Measurements from ENCODE around the gene HAT1.
"Not testable (repeated sequence)": the region's sequence is repeated elsewhere in the genome, so short reads cannot be mapped to it uniquely, and the experiment has no call there.

The HAT1 gene

GRCh38 chr2:171899623-171900282, 22.5 kb upstream of the HAT1 start:
- H3K27me3 Mint-ChIP-seq; H3K27ac Mint-ChIP-seq; H3K9me3 Mint-ChIP-seq; H3K36me3 Mint-ChIP-seq (ENCODE audit: low read depth); H3K4me3 Mint-ChIP-seq; H3K4me1 Mint-ChIP-seq (ENCODE audit: low read depth); DNase-seq: not testable (repeated sequence)

- no peak for DNase-seq
- Mint-ChIP-seq H3K4me1 (ENCODE audit: low read depth) (no peaks in the 10 kb centered on the region), H3K9me3 (no peaks in the 10 kb centered on the region), H3K27me3 (peaks cover 8% of the 10 kb centered on the region), H3K36me3 (ENCODE audit: low read depth) (no peaks in the 10 kb centered on the region), H3K27ac (no peak overlapping the region), H3K4me3 (no peak overlapping the region)
Observed at GRCh38 chr2:171902840-171903420, 19.3 kb upstream of the HAT1 start.

- H3K36me3 Mint-ChIP-seq (ENCODE audit: low read depth), result no peaks in the 10 kb centered on the region
- peaks cover 8% of the 10 kb centered on the region for H3K27me3 Mint-ChIP-seq
- H3K27ac Mint-ChIP-seq, result no peak overlapping the region
- H3K4me3 Mint-ChIP-seq, result no peak overlapping the region
- DNase-seq, result no peak
- no peaks in the 10 kb centered on the region for H3K9me3 Mint-ChIP-seq
- H3K4me1 Mint-ChIP-seq (ENCODE audit: low read depth), result peaks cover 5% of the 10 kb centered on the region
Observed at GRCh38 chr2:171908235-171908634, 14.0 kb upstream of the HAT1 start.

- Mint-ChIP-seq H3K9me3 (no peaks in the 10 kb centered on the region), H3K27ac (no peak overlapping the region), H3K4me3 (no peak overlapping the region), H3K27me3 (peaks cover 6% of the 10 kb centered on the region), H3K4me1 (ENCODE audit: low read depth) (peaks cover 5% of the 10 kb centered on the region), H3K36me3 (ENCODE audit: low read depth) (no peaks in the 10 kb centered on the region)
- DNase-seq, result no peak
Observed at GRCh38 chr2:171909266-171909665, 13.0 kb upstream of the HAT1 start.

- Mint-ChIP-seq H3K27ac (peak overlapping the region; percentile 66), H3K4me3 (no peak overlapping the region), H3K4me1 (ENCODE audit: low read depth) (peaks cover 5% of the 10 kb centered on the region), H3K36me3 (ENCODE audit: low read depth) (no peaks in the 10 kb centered on the region), H3K9me3 (no peaks in the 10 kb centered on the region), H3K27me3 (no peaks in the 10 kb centered on the region)
- no peak for DNase-seq
Observed at GRCh38 chr2:171910494-171910893, 11.8 kb upstream of the HAT1 start.

- no peak overlapping the region for H3K4me3 Mint-ChIP-seq
- H3K27ac Mint-ChIP-seq, result no peak overlapping the region
- no peaks in the 10 kb centered on the region for H3K36me3 Mint-ChIP-seq (ENCODE audit: low read depth)
- H3K27me3 Mint-ChIP-seq, result no peaks in the 10 kb centered on the region
- H3K9me3 Mint-ChIP-seq, result no peaks in the 10 kb centered on the region
- DNase-seq, result no peak
- peaks cover 5% of the 10 kb centered on the region for H3K4me1 Mint-ChIP-seq (ENCODE audit: low read depth)
Observed at GRCh38 chr2:171913517-171913916, 8.7 kb upstream of the HAT1 start.

GRCh38 chr2:171919453-171919852, 2.8 kb upstream of the HAT1 start:
- Mint-ChIP-seq H3K36me3 (ENCODE audit: low read depth) (peaks cover 22% of the 10 kb centered on the region), H3K4me3 (no peak overlapping the region), H3K27ac (no peak overlapping the region), H3K9me3 (no peaks in the 10 kb centered on the region), H3K27me3 (no peaks in the 10 kb centered on the region), H3K4me1 (ENCODE audit: low read depth) (peaks cover 20% of the 10 kb centered on the region)
- DNase-seq, result no peak

- H3K36me3 Mint-ChIP-seq (ENCODE audit: low read depth), result peaks cover 43% of the 10 kb centered on the region
- no peaks in the 10 kb centered on the region for H3K9me3 Mint-ChIP-seq
- peaks cover 35% of the 10 kb centered on the region for H3K4me1 Mint-ChIP-seq (ENCODE audit: low read depth)
- no peak for DNase-seq
- H3K4me3 Mint-ChIP-seq, result peak overlapping the region; percentile 95
- peak overlapping the region; percentile 99 for H3K27ac Mint-ChIP-seq
- H3K27me3 Mint-ChIP-seq, result no peaks in the 10 kb centered on the region
Observed at GRCh38 chr2:171921970-171922229, 361 bp upstream of the HAT1 start.

GRCh38 chr2:171923206-171923605, 945 bp downstream of the HAT1 start:
- peak overlapping the region; percentile 99 for H3K27ac Mint-ChIP-seq
- no peak for DNase-seq
- peaks cover 44% of the 10 kb centered on the region for H3K4me1 Mint-ChIP-seq (ENCODE audit: low read depth)
- no peaks in the 10 kb centered on the region for H3K9me3 Mint-ChIP-seq
- H3K27me3 Mint-ChIP-seq, result no peaks in the 10 kb centered on the region
- peaks cover 56% of the 10 kb centered on the region for H3K36me3 Mint-ChIP-seq (ENCODE audit: low read depth)
- peak overlapping the region; percentile 95 for H3K4me3 Mint-ChIP-seq

GRCh38 chr2:171924170-171924942, 2.1 kb downstream of the HAT1 start:
- Mint-ChIP-seq H3K36me3 (ENCODE audit: low read depth) (peaks cover 67% of the 10 kb centered on the region), H3K27ac (peak overlapping the region; percentile 58), H3K9me3 (no peaks in the 10 kb centered on the region), H3K4me1 (ENCODE audit: low read depth) (peaks cover 55% of the 10 kb centered on the region), H3K27me3 (no peaks in the 10 kb centered on the region), H3K4me3 (peak overlapping the region; percentile 95)
- no peak for DNase-seq

GRCh38 chr2:171930385-171930784, 8.1 kb downstream of the HAT1 start:
- Mint-ChIP-seq H3K4me1 (ENCODE audit: low read depth) (peaks cover 69% of the 10 kb centered on the region), H3K27ac (no peak overlapping the region), H3K27me3 (no peaks in the 10 kb centered on the region), H3K36me3 (ENCODE audit: low read depth) (peaks cover 83% of the 10 kb centered on the region), H3K9me3 (no peaks in the 10 kb centered on the region), H3K4me3 (no peak overlapping the region)
- no peak for DNase-seq

GRCh38 chr2:171939058-171939742, 16.9 kb downstream of the HAT1 start:
- Mint-ChIP-seq H3K9me3 (no peaks in the 10 kb centered on the region), H3K36me3 (ENCODE audit: low read depth) (peaks cover 59% of the 10 kb centered on the region), H3K27me3 (no peaks in the 10 kb centered on the region), H3K4me1 (ENCODE audit: low read depth) (peaks cover 42% of the 10 kb centered on the region), H3K27ac (no peak overlapping the region), H3K4me3 (no peak overlapping the region)
- no peak for DNase-seq

- DNase-seq, result no peak
- peaks cover 58% of the 10 kb centered on the region for H3K36me3 Mint-ChIP-seq (ENCODE audit: low read depth)
- H3K4me3 Mint-ChIP-seq, result no peak overlapping the region
- H3K27ac Mint-ChIP-seq, result no peak overlapping the region
- H3K9me3 Mint-ChIP-seq, result no peaks in the 10 kb centered on the region
- peaks cover 41% of the 10 kb centered on the region for H3K4me1 Mint-ChIP-seq (ENCODE audit: low read depth)
- no peaks in the 10 kb centered on the region for H3K27me3 Mint-ChIP-seq
Observed at GRCh38 chr2:171939743-171940071, 17.4 kb downstream of the HAT1 start.

GRCh38 chr2:171941316-171941699, 19.0 kb downstream of the HAT1 start:
- H3K27me3 Mint-ChIP-seq, result no peaks in the 10 kb centered on the region
- H3K4me1 Mint-ChIP-seq (ENCODE audit: low read depth), result peaks cover 34% of the 10 kb centered on the region
- H3K36me3 Mint-ChIP-seq (ENCODE audit: low read depth), result peaks cover 50% of the 10 kb centered on the region
- no peaks in the 10 kb centered on the region for H3K9me3 Mint-ChIP-seq
- no peak overlapping the region for H3K27ac Mint-ChIP-seq
- H3K4me3 Mint-ChIP-seq, result no peak overlapping the region
- DNase-seq, result no peak

- peaks cover 57% of the 10 kb centered on the region for H3K36me3 Mint-ChIP-seq (ENCODE audit: low read depth)
- H3K4me3 Mint-ChIP-seq, result no peak overlapping the region
- no peaks in the 10 kb centered on the region for H3K27me3 Mint-ChIP-seq
- DNase-seq, result no peak
- H3K9me3 Mint-ChIP-seq, result no peaks in the 10 kb centered on the region
- no peak overlapping the region for H3K27ac Mint-ChIP-seq
- H3K4me1 Mint-ChIP-seq (ENCODE audit: low read depth), result peaks cover 29% of the 10 kb centered on the region
Observed at GRCh38 chr2:171943869-171944268, 21.6 kb downstream of the HAT1 start.
